ENCODE results near the gene GAS7.

Gene GAS7

GRCh38 chr17:10197721-10198508, 491 bp downstream of the GAS7 start:
- peaks cover 4% of the 10 kb centered on the region for H3K9me3 ChIP-seq (ENCODE audit: severe bottlenecking)
- no peak overlapping the region for H3K27ac ChIP-seq
- no peak for DNase-seq
- H3K36me3 ChIP-seq: no peaks in the 10 kb centered on the region
- peak overlapping the region; percentile 44 for H3K4me3 ChIP-seq (ENCODE audit: low read depth, low read length)
- H3K27me3 ChIP-seq (ENCODE audit: insufficient read depth, low read depth, severe bottlenecking): peaks cover 25% of the 10 kb centered on the region
- no peak for TF ChIP-seq CTCF (IDR thresholded peaks at IDR 0.05; ENCODE audit: low read depth, low read length)

- H3K36me3 ChIP-seq: no peaks in the 10 kb centered on the region
- DNase-seq: no peak
- no peak overlapping the region for H3K27ac ChIP-seq
- peaks cover 25% of the 10 kb centered on the region for H3K27me3 ChIP-seq (ENCODE audit: insufficient read depth, low read depth, severe bottlenecking)
- TF ChIP-seq CTCF (IDR thresholded peaks at IDR 0.05; ENCODE audit: low read depth, low read length): no peak
- H3K9me3 ChIP-seq (ENCODE audit: severe bottlenecking): peaks cover 4% of the 10 kb centered on the region
- H3K4me3 ChIP-seq (ENCODE audit: low read depth, low read length): no peak overlapping the region
Measured at GRCh38 chr17:10197362-10197720, 1.1 kb downstream of the GAS7 start.

- no peak for DNase-seq
- H3K27me3 ChIP-seq (ENCODE audit: insufficient read depth, low read depth, severe bottlenecking): peaks cover 25% of the 10 kb centered on the region
- peaks cover 4% of the 10 kb centered on the region for H3K9me3 ChIP-seq (ENCODE audit: severe bottlenecking)
- TF ChIP-seq CTCF (IDR thresholded peaks at IDR 0.05; ENCODE audit: low read depth, low read length): no peak
- no peak overlapping the region for H3K4me3 ChIP-seq (ENCODE audit: low read depth, low read length)
- no peaks in the 10 kb centered on the region for H3K36me3 ChIP-seq
- no peak overlapping the region for H3K27ac ChIP-seq
Measured at GRCh38 chr17:10196941-10197340, 1.5 kb downstream of the GAS7 start.

- Histone ChIP-seq H3K27ac (no peak overlapping the region), H3K4me3 (ENCODE audit: low read depth, low read length) (no peak overlapping the region), H3K9me3 (ENCODE audit: severe bottlenecking) (peaks cover 4% of the 10 kb centered on the region), H3K36me3 (no peaks in the 10 kb centered on the region), H3K27me3 (ENCODE audit: insufficient read depth, low read depth, severe bottlenecking) (peaks cover 25% of the 10 kb centered on the region)
- no peak for DNase-seq
- no peak for TF ChIP-seq CTCF (IDR thresholded peaks at IDR 0.05; ENCODE audit: low read depth, low read length)
Measured at GRCh38 chr17:10196384-10196895, 2.0 kb downstream of the GAS7 start.

GRCh38 chr17:10195090-10195805, 3.2 kb downstream of the GAS7 start:
- Histone ChIP-seq H3K27me3 (ENCODE audit: insufficient read depth, low read depth, severe bottlenecking) (peaks cover 25% of the 10 kb centered on the region), H3K9me3 (ENCODE audit: severe bottlenecking) (peaks cover 4% of the 10 kb centered on the region), H3K4me3 (ENCODE audit: low read depth, low read length) (no peak overlapping the region), H3K36me3 (no peaks in the 10 kb centered on the region), H3K27ac (no peak overlapping the region)
- DNase-seq: no peak
- no peak for TF ChIP-seq CTCF (IDR thresholded peaks at IDR 0.05; ENCODE audit: low read depth, low read length)
